ENCODE results near the gene VAT1L. TPM values are rescaled to one million over a fixed set of nuclear protein-coding genes. Genes with fewer than 3 reads are reported as not detected.
A peak's percentile ranks its signal among the peaks of the same experiment; 100 is the strongest.

Gene VAT1L
- total RNA-seq, 6 experiments from 2014 or later = not detected

- TF ChIP-seq CTCF (IDR thresholded peaks at IDR 0.05) = no peak
- Mint-ChIP-seq H3K36me3 (ENCODE audit: low read depth) (no peaks in the 10 kb centered on the region), H3K4me3 (no peak overlapping the region), H3K9me3 (peaks cover 18% of the 10 kb centered on the region), H3K4me1 (ENCODE audit: low read depth) (no peaks in the 10 kb centered on the region), H3K27ac (no peak overlapping the region), H3K27me3 (ENCODE audit: insufficient read depth) (peaks cover 3% of the 10 kb centered on the region)
- DNase-seq = peak; percentile 0
Measured at GRCh38 chr16:77794586-77794985, 6.2 kb downstream of the VAT1L start.

GRCh38 chr16:77801817-77802216 is 13.5 kb downstream of the VAT1L start:
- Mint-ChIP-seq H3K27ac (no peak overlapping the region), H3K36me3 (ENCODE audit: low read depth) (peaks cover 4% of the 10 kb centered on the region), H3K27me3 (ENCODE audit: insufficient read depth) (peaks cover 2% of the 10 kb centered on the region), H3K4me1 (ENCODE audit: low read depth) (no peaks in the 10 kb centered on the region), H3K9me3 (peaks cover 50% of the 10 kb centered on the region), H3K4me3 (no peak overlapping the region)
- no peak for DNase-seq
- no peak for TF ChIP-seq CTCF (IDR thresholded peaks at IDR 0.05)

GRCh38 chr16:77805398-77805797 is 17.0 kb downstream of the VAT1L start:
- H3K4me1 Mint-ChIP-seq (ENCODE audit: low read depth) = no peaks in the 10 kb centered on the region
- H3K36me3 Mint-ChIP-seq (ENCODE audit: low read depth) = peaks cover 4% of the 10 kb centered on the region
- no peak overlapping the region for H3K4me3 Mint-ChIP-seq
- TF ChIP-seq CTCF (IDR thresholded peaks at IDR 0.05) = no peak
- no peak overlapping the region for H3K27ac Mint-ChIP-seq
- peaks cover 69% of the 10 kb centered on the region for H3K9me3 Mint-ChIP-seq
- no peak for DNase-seq
- peaks cover 2% of the 10 kb centered on the region for H3K27me3 Mint-ChIP-seq (ENCODE audit: insufficient read depth)

GRCh38 chr16:77807021-77807420 is 18.7 kb downstream of the VAT1L start:
- DNase-seq = no peak
- H3K27ac Mint-ChIP-seq = no peak overlapping the region
- peaks cover 4% of the 10 kb centered on the region for H3K36me3 Mint-ChIP-seq (ENCODE audit: low read depth)
- peaks cover 66% of the 10 kb centered on the region for H3K9me3 Mint-ChIP-seq
- TF ChIP-seq CTCF (IDR thresholded peaks at IDR 0.05) = no peak
- H3K4me1 Mint-ChIP-seq (ENCODE audit: low read depth) = no peaks in the 10 kb centered on the region
- H3K27me3 Mint-ChIP-seq (ENCODE audit: insufficient read depth) = no peaks in the 10 kb centered on the region; the same call in none of the 2 replicates
- no peak overlapping the region for H3K4me3 Mint-ChIP-seq

GRCh38 chr16:77812856-77813500 is 24.6 kb downstream of the VAT1L start:
- Mint-ChIP-seq H3K9me3 (peaks cover 43% of the 10 kb centered on the region), H3K27ac (no peak overlapping the region), H3K4me1 (ENCODE audit: low read depth) (no peaks in the 10 kb centered on the region), H3K4me3 (no peak overlapping the region), H3K36me3 (ENCODE audit: low read depth) (no peaks in the 10 kb centered on the region; the same call in 1 of the 2 replicates), H3K27me3 (ENCODE audit: insufficient read depth) (no peaks in the 10 kb centered on the region; the same call in 1 of the 2 replicates)
- no peak for DNase-seq
- TF ChIP-seq CTCF (IDR thresholded peaks at IDR 0.05) = no peak

Data from HFFc6 (cell line).